Neural cell (in vitro differentiated cells): Measurements from ENCODE around the gene PDCD2.

Experiments
- EP300 ChIP-seq: fragments of 450-650 bp; conservative IDR thresholded peaks from 2 replicates; pipeline ENCODE4 v1.6.1; 2014; ENCODE audit warnings: antibody characterized with exemption, mild to moderate bottlenecking, moderate library complexity; ENCODE audit not compliant: poor library complexity, severe bottlenecking
- EZH2 ChIP-seq: fragments of 200-600, 300-800 bp; shearing (Covaris generic), sonication (generic); IDR thresholded peaks from 2 replicates; pipeline ENCODE4 v1.6.1; 2014; ENCODE audit warnings: antibody characterized with exemption, low read length, borderline replicate concordance, mild to moderate bottlenecking; ENCODE audit not compliant: insufficient read depth, poor library complexity, severe bottlenecking
- MXI1 ChIP-seq: fragments of 450-650 bp; conservative IDR thresholded peaks from 2 replicates; pipeline ENCODE4 v1.6.1; 2014; ENCODE audit warnings: antibody characterized with exemption, mild to moderate bottlenecking; ENCODE audit not compliant: poor library complexity, severe bottlenecking
- POLR2AphosphoS5 ChIP-seq: IDR thresholded peaks from 2 replicates; pipeline ENCODE4 v1.6.1; 2012
- RAD21 ChIP-seq: fragments of 450-650 bp; conservative IDR thresholded peaks from 2 replicates; pipeline ENCODE4 v1.6.1; 2014; ENCODE audit warnings: antibody characterized with exemption, mild to moderate bottlenecking, moderate library complexity
- SMC3 ChIP-seq: fragments of 450-650 bp; conservative IDR thresholded peaks from 2 replicates; pipeline ENCODE4 v1.6.1; 2014; ENCODE audit warnings: antibody characterized with exemption, mild to moderate bottlenecking, moderate library complexity; ENCODE audit not compliant: poor library complexity
- TAF1 ChIP-seq: IDR thresholded peaks from 2 replicates; pipeline ENCODE4 v1.6.1; 2012; ENCODE audit warnings: low read depth
- TF ChIP-seq, protein P1 (sequence below): fragments of 450-650 bp; IDR thresholded peaks from 2 replicates; pipeline ENCODE4 v1.5.1; 2014; ENCODE audit warnings: antibody characterized with exemption, mild to moderate bottlenecking, moderate library complexity; ENCODE audit not compliant: poor library complexity, severe bottlenecking
- TF ChIP-seq, protein P2 (sequence below): IDR thresholded peaks from 2 replicates; pipeline ENCODE4 v1.6.1; 2012; ENCODE audit warnings: borderline replicate concordance

DNA sequence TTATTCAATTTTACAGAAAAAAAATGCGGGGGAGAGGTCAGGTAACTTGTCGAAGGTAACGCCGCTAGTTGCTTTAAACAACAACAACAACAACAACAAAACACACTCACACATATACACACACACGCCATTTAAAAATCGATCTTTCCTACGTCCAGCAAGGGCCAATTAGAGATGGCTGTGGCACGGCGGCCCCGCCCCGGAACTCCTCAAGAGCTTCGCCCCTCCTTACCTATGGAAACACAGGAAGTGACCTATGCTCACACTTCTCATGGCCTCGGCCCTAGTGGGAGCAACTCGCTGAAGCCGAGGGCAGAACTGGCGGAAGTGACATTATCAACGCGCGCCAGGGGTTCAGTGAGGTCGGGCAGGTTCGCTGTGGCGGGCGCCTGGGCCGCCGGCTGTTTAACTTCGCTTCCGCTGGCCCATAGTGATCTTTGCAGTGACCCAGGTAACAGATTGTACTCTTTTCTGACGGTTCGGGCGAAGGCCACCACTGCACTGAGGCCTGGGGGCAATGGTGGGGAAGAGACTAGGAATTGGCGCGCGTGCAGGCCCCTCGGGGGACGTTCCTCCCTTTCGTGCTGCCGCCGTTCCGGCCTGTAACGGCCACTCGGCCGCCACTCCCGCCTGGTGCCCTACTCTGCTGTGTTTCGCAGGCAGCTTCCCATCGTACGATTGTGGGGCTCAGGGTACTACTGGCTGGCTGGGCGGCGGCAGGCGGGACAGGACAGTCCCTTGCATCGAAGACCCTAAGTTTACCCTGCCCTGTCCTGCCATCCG lies 30.2 kb downstream of the PDCD2 start, which contains the start of gene TBP:
- TF ChIP-seq, protein P1, sequence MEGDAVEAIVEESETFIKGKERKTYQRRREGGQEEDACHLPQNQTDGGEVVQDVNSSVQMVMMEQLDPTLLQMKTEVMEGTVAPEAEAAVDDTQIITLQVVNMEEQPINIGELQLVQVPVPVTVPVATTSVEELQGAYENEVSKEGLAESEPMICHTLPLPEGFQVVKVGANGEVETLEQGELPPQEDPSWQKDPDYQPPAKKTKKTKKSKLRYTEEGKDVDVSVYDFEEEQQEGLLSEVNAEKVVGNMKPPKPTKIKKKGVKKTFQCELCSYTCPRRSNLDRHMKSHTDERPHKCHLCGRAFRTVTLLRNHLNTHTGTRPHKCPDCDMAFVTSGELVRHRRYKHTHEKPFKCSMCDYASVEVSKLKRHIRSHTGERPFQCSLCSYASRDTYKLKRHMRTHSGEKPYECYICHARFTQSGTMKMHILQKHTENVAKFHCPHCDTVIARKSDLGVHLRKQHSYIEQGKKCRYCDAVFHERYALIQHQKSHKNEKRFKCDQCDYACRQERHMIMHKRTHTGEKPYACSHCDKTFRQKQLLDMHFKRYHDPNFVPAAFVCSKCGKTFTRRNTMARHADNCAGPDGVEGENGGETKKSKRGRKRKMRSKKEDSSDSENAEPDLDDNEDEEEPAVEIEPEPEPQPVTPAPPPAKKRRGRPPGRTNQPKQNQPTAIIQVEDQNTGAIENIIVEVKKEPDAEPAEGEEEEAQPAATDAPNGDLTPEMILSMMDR: no peak
- TF ChIP-seq SMC3 (peak; percentile 31), POLR2AphosphoS5 (peak; percentile 86), RAD21 (no peak), EZH2 (no peak), EP300 (peak; percentile 70), TAF1 (no peak), MXI1 (peak; percentile 62)
- TF ChIP-seq, protein P2, sequence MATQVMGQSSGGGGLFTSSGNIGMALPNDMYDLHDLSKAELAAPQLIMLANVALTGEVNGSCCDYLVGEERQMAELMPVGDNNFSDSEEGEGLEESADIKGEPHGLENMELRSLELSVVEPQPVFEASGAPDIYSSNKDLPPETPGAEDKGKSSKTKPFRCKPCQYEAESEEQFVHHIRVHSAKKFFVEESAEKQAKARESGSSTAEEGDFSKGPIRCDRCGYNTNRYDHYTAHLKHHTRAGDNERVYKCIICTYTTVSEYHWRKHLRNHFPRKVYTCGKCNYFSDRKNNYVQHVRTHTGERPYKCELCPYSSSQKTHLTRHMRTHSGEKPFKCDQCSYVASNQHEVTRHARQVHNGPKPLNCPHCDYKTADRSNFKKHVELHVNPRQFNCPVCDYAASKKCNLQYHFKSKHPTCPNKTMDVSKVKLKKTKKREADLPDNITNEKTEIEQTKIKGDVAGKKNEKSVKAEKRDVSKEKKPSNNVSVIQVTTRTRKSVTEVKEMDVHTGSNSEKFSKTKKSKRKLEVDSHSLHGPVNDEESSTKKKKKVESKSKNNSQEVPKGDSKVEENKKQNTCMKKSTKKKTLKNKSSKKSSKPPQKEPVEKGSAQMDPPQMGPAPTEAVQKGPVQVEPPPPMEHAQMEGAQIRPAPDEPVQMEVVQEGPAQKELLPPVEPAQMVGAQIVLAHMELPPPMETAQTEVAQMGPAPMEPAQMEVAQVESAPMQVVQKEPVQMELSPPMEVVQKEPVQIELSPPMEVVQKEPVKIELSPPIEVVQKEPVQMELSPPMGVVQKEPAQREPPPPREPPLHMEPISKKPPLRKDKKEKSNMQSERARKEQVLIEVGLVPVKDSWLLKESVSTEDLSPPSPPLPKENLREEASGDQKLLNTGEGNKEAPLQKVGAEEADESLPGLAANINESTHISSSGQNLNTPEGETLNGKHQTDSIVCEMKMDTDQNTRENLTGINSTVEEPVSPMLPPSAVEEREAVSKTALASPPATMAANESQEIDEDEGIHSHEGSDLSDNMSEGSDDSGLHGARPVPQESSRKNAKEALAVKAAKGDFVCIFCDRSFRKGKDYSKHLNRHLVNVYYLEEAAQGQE: peak; percentile 61
